Ecto neural progenitor cell (in vitro differentiated cells): ENCODE measurements around the gene LTF.
"Not testable (repeated sequence)": the region's sequence is repeated elsewhere in the genome, so short reads cannot be mapped to it uniquely, and the experiment has no call there.

Experiments
- DNase-seq: peaks from one replicate; pipeline ENCODE4 v3.0.0-alpha.2; 2018; ENCODE audit warnings: low spot score

Gene LTF

DNA sequence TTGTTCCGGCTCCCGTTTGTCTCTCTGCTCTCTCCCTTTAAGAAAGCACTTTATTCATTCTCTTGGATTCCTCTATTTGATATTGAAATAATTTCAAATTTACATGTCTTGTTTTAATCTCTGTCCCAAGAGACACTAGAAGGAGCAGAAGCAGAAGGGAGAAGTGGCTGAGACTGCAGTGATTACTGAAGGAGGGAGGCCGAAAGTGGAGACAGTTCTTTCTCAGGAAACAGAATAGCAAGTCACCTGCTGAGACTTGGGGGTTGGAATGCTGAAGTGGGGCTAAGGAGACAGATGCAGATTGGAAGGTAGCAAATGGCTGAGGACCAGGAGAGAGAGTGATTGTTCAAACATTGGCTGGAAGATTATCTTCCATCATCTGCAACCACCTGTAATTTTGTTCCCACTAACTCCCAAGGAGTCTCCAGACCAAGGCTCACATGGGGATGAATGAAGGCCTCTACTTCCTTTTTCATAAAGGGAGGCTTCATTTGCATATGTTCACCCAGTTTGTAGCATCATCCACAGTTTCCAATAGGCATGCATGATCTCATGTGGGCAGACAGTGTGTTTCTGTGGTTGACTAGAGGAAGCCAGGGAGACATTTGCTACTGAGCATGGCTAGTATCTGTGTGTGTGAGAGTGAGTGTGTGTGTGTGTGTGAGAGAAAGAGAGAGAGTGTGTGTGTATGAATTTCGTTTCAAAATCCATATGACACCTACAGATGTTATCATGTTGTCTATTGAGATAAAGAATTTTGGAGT, 24.0 kb downstream of the LTF start:
- DNase-seq: no peak

DNA sequence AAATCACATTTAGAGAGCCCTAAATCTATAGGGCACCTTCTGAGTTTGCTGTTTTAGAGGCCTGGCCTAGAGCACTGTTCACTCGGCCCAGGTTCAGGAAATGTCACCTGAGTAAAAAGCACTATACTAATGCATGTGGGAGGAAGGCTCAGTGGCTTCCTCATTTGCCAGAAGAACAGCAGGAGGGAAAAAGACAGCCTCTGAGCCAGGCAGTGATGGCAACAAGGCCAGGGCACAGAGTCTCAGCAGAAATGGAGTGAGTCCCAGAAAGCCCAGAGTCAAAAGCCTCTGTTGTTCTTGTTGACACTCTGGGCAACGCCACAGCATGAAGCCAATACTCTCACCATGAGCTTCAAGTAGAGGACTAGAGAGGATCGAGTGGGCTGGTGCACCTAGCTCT, 25.9 kb downstream of the LTF start:
- DNase-seq: no peak

DNA sequence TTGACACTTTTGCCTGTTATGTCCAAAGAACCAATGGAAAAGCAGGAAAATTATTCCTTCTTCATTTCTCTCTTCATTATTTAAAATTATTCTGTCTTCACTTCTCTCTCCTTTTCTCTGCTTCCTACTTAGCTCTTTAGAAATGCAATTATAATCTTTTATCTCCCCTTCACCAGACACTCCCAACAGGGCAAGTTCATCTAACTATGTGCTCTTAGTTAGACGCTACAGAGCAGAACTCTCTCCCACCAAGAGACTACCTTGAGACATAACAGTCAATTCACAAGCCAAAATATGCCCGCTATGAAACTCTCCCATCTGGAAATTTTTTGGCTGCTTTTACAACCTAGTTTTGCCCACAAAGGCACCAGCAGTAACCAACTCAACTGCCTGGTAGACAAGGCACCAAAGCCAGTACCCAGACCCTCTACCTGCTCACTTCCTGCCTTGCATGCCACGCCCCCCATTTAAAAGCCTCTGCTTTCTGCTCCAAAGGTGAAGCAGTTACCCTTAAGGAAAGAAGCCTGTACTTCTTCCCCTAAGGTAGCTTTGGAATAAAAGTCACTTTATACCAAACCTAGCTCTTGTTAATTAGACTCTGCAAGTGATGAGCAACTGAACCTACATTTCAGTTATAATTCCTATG, 29.5 kb downstream of the LTF start:
- no peak for DNase-seq

DNA sequence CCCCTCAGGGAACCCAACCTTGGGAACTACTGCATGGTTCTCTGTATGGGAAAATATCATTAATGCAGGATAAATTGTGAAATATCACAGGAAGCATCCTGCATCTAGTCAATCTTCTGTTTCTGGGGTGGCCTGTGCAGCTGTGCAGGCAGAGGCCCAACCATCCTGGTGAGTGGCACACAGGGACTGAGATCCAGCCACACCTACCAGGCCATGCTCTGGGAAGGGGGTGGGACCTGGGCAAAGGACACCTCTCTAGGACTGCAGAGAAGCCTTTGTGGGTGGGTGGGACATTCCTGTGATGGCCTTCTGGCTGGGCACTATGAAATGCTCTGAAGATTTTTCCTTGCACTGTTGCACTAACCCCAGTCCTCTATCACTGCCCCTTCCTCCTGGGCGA, 30.9 kb downstream of the LTF start:
- DNase-seq: no peak

DNA sequence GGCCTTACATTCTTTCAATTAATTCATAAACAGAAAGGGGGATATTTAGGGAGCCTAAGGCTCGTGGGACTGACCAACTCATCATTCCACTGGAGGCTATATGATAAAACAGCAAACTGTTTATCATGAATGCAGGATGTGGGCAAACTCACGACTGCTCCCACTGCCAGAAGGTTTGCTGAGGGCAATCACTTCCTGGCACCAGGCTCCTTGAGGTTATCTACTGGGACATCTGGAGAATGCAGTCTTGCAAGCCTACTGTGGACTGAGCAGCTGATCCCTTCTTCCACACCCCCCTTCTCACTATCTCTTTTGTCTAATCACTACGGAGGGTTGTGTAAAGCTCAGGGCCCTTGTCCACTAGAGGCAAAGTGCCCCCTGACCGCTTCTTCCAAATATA, 31.6 kb downstream of the LTF start:
- DNase-seq: not testable (repeated sequence)

DNA sequence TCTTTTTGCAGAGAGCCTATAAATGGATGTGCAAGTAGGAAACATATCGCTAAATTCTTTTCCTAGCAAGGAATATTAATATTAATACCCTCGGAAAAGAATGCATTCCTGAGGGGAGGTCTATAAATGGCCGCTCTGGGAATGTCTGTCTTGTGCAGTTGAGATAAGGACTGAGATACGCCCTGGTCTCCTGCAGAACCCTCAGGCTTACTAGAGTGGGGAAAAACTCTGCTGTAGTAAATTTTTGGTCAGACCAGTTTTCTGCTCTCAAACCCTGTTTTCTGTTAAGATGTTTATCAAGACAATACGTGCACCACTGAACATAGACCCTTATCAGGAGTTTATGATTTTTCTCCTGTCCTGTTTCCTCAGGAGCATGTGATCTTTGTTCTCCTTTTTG, 32.8 kb downstream of the LTF start:
- not testable (repeated sequence) for DNase-seq

DNA sequence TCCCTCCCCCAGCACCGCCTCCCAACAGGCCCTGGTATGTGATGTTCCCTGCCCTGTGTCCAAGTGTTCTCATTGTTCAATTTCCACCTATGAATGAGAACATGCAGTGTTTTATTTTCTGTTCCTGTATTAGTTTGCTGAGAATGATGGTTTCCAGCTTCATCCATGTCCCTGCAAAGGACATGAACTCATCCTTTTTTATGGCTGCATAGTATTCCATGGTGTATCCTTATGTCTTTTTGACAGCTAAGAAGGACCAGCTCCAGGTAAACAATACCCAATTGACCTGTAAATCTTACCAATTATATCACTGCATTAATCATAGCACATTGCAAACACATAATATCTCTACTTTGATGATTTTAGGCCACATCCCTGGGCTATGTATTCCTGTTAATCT, 33.8 kb downstream of the LTF start:
- not testable (repeated sequence) for DNase-seq

DNA sequence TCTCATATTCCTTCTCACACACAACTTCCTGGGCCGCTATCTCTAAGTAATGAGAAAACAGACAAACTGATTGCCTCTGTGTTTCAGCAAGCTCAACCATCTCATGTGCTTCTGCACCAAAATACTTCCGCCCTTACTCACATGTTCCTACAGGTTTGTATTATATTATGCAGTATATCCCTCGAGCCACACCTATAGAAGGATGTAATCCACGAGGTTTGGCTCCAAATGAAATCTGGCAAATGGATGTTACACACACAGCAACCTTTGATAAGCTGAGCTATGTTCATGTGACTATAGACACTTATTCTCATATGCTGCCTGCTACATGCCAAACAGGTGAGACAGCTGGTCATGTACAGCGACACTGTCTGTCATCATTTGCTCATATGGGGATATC, 35.0 kb downstream of the LTF start:
- DNase-seq: no peak

DNA sequence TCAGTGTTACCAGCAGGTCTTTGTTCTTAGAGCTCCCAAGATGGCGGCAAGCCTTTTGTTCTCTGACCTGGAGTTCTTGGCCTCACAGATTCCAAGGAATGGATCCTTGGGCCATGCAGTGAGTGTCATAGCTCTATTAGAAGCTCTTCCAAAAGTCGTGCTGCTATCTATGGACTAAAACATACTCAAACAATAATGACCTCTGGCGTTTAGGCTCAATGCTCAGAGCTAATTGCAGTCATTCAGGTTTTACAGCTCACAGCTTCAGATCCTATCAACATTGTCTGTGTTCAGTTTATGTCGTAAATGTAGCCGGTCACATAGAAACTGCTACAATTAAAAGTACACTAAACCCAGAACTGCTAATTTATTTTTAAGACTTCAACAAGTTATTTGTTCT, 35.5 kb downstream of the LTF start:
- DNase-seq: no peak

DNA sequence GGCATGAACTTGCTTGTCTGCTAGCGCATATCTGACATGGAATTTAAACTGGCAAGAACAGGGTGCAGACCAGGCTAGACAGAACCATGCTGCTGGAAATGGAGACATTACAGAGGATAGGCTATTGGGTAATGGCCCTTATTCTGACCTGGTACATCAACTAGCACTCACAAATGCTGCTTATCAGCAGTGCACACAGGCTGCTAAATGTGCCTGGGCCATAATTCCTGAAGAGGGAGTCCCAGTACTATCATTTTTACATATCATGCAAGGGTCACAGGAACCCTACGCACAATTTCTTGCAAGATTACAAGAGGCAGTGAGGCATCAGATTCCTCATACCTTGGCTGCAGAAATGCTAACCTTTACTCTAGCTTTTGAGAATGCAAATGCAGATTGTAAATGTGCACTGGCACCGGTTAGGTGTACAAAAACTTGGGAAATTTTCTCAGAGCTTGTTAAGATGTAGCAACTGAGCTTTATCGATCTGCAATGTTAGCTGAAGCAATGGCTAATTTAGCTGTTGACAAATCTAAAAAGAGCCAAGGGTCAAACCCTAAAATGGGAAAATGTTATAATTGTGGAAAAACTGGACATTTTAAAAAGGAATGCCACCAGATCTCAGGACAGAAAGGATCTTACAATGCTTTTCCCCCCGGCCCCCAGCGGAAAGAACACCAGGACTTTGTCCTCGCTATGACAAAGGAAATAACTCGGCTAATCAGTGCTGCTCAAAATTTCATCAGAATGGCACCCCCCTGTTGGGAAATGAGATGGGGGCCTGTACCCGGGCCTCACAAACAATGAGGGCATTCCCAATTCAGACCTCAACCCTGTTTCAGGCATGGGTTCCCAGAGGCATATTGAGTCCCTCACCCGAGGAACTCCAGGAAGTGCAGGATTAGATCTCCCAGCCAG, 36.5 kb downstream of the LTF start:
- no peak for DNase-seq

DNA sequence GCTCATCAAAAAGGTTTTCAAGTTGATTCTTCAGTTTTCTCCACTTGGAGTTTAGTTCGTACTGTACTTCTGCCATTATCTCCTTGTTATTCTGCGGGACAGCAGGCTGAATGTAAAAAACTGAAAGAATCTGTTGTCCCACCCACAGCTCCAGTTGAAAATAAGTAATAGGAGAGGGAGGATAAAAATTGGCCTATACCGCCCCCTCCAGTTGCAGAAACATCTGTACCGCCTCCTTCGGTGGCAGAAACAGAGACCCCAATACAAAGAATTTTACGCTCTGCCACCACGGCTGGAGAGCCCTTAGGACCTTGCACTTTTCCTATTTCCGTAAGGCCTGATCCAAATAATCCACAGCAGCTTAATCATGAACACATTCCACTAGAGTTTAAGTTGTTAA, 37.3 kb downstream of the LTF start:
- not testable (repeated sequence) for DNase-seq

DNA sequence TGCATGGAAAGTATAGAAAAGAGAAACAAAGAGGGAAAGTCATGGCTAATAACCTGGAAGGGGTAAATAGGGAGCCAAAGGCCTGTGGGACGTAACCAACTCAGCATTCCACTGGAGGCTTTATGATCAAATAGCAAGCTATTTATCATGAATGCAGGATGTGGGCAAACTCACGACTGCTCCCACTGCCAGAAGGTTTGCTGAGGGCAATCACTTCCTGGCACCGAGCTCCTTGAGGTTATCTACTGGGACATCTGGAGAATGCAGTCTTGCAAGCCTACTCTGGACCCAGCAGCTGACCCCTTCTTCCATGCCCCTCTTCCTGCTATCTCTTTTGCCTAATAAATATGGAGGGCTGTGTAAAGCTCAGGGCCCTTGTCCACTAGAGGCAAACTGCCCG, 38.2 kb downstream of the LTF start:
- not testable (repeated sequence) for DNase-seq

DNA sequence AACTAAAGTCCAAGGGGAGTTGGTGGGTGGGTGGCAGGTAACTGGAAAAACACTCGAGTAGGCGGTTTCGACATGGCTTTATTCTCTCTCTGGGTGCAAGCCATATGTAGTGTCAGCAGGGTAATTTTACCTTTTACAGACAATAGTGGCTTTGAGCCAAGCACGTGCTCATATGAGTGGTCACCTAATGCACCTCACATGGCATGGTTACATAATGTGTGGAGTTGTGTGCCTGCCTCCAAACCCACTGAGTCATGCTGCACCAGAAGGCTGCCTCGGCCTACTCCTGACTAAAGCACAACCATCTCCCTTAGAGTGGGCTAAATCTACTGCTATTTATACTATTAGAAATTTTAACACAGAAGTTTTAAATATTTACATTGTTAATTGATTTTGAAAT, 41.1 kb downstream of the LTF start:
- no peak for DNase-seq

DNA sequence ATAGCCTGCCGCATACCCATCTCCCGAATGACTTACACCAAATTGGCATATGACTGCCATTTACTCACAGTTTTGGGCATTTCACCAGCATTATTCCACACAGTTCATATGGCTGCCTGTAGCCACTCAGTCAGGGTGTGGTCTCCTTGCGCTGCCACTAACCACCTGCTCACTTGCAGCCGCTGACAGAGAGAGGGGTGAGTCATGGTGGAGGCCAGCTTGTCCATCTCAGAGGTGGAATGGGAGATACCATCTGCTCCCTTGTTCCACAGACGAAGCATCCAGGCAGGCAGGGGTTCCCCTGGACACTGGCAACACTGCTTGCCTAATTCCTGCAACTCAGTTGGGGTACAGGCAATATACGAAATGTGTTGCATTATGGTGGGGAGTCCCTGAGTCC, 42.1 kb downstream of the LTF start:
- no peak for DNase-seq

DNA sequence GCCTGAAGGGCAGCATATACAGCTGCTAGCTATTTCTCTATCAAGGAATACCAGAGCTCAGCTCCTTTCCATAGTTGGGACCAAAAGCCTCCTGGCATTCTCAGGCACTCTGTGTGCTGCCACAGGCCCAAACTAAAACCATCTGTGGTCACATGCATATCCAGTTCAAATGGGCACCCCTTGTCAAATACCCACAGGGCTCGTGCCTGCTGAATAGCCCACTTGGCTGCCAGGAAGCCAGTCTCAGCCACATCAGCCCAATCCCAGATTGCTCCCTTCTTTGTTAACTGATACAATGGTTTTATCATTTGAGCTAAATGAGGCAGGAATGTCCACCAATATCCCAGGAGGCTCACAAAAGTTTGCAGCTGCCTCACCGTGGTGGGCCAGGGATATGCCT, 43.8 kb downstream of the LTF start:
- DNase-seq: no peak

DNA sequence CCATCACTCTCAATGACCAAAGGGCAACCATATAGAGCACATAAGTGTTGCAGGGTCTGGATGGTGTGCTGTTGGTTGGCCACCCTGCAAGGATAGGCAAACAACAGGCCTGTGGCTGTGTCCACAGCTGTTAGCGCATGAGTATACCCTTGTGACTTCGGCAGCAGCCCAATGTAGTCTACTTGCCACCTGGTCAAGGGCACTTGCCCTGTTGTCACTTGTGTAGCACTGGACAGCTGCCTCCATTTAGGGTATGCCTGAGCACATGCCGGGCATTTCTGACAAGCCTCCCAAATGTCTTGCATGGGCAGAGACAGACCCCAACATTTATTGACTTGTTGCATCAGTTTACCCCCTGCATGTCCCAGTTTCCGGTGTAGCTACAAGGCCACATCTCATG, 44.9 kb downstream of the LTF start:
- no peak for DNase-seq

DNA sequence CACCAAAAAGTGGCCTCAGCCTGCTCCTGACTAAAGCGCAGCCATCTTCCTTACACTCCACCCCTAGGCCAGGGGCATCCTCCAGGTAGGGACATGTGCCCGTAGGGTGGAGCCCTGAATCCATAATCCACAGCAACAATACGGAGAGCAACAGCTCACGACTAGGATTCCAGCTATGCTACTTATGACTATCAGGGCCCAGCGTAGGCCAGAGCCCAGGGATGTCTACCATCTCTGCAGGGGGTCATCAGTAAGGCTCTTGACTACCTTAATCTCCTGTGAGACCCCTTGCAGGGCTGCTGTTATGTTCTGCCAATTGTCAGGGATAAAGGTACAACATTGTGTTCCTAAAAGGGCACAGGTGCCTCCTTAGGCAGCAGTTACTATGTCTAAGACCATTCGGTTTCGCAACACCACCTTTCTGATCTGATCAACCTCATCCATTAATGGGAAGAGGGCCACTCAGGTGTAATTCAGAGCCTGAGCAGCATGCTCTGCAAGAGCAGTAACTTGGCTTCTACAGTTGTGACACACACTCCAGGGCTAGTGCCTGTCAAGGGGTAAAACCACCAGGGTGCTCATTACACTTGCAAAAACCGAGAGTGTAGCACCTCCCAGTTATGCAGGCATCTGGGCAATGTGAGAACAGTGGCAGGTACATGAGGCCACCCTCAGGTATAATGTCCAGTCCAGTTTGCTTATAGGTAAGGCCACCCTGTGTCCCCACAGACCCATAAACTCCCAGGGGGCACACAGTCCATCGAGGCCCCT, 46.7 kb downstream of the LTF start:
- DNase-seq: no peak

DNA sequence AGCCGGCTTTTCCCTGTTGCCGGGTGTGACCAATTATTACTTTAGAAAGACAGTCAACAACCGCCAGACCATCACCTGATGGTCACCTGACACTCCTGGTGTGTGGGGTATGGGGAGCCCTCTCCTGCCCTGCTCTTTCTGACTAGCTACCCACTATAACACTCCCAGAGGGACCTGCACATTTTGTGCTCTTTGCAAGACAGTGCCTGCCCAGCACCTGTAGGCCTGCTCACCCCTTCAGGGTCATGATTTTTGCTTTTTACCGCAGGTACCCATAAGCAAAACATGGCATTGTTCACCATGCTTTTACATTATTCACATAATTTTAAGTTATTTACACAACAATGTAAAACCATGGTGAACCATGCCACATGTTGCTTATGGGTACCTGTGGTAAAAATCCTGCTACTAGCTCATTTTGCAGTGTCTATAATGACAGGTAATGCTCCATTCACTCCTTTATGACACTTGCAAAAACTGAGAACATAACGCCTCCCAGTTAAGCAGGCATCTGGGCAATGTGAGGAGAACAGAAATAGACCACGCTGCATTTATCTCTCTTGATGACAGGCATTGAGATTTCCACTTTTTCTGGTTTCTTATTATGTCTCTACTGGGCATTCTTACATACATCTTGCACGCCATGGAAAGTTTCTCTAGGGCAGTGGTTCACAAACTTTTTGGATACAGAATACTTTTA, 47.7 kb downstream of the LTF start:
- DNase-seq: no peak

DNA sequence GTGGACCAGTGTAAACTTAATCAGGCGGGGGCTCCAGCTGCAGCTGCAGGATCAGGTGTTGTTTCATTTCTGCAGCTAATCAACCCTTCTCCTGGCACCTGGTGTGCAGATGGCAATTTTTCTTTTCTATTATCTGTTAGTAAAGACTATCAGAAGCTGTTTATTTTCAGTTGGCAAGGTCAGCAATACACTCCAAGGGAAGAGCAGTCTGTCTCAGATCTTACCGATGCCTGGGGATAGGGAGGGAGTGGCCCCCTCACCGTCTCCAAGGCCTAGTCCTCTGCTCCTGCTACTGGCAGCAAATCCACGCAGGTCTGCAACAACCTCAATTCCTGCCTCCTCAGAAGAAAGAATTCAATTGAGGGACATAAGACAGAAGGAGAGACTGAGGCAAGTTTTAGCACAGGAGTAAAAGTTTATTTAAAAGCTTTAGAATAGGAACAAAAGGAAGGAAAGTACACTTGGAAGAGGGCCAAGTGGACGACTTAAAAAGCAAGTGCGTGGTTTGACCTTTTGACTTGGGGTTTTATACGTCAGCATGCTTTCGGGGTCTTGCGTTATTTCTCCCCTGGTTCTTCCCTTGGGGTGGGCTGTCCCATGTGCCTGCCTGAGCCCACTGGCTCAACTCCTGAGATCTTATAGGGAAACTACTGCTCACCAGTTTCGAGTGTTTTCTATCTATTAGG, 48.4 kb downstream of the LTF start:
- DNase-seq: no peak

DNA sequence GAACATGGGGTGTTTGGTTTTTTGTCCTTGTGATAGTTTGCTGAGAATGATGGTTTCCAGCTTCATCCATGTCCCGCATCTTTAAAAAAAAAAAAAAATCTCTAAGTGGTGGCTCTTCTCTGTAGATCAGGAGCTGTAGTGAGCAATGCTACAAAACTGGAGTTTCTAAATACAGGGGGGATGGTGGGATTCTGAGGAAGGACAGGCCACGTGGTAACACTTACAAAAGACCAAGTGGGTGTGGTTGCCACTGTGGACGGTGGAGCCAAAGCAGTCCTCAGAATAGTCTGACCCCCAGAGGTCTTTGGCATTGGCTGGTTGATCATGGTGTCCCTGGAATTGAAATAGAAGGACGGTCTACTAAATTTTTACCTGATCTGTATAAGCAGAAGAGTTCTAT, 50.0 kb downstream of the LTF start:
- no peak for DNase-seq

DNA sequence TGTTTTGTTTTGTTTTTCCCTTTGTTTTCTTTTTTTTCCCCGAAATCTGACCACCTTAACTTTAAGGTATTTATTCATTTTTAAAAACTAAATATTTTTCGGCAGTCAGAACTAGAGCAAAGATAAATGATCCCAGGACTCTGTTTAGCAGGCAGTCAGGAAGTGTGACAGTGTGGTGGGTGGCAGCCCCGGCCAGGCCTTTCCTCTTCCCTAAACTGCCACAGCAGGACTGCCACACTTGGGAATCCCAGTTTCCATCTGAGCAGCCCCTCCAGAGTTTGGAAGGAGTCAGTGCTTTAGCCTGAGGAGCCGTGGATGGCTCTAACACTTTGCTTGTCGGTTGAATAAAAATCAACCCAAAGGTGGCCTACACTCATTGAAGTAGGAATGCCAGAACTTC, 50.8 kb downstream of the LTF start:
- no peak for DNase-seq
